Measurements from ENCODE around the gene RAPGEF1. TPM values are rescaled to one million over a fixed set of nuclear protein-coding genes. Genes with fewer than 3 reads are reported as not detected.

The RAPGEF1 gene
- total and polyA plus RNA-seq, 2 of the 13 experiments (the other 11 are each of a cell fraction or from before 2014, with no cell fraction given) = 21.2 to 38.9 TPM

- peak; percentile 51; the same call in 1 of the 2 replicates for TF ChIP-seq PATZ1 (CRISPR knock-in tag; IDR thresholded peaks at IDR 0.05)
- TF ChIP-seq HBP1 (CRISPR knock-in tag; IDR thresholded peaks at IDR 0.05; ENCODE audit: low read depth) = no peak
- TF ChIP-seq ZMYM3 (CRISPR knock-in tag; IDR thresholded peaks at IDR 0.05) = 0 out of 2 replicates have a peak, but pooled peaks have one; percentile 29
- TF ChIP-seq HNRNPLL (IDR thresholded peaks at IDR 0.05; ENCODE audit: low read depth, low read length, poor library complexity, severe bottlenecking) = no peak
- no peak for TF ChIP-seq TCF12 (IDR thresholded peaks at IDR 0.05)
- no peak for TF ChIP-seq TCF12 (CRISPR knock-in tag; IDR thresholded peaks at IDR 0.05)
- TF ChIP-seq HDAC1 (CRISPR knock-in tag; IDR thresholded peaks at IDR 0.05) = no peak
- TF ChIP-seq MATR3 (CRISPR knock-in tag; IDR thresholded peaks at IDR 0.05) = no peak
- TF ChIP-seq ZSCAN12 (CRISPR knock-in tag; IDR thresholded peaks at IDR 0.05) = no peak
- TF ChIP-seq ZNF274 (CRISPR knock-in tag; IDR thresholded peaks at IDR 0.05) = no peak
- no peak for TF ChIP-seq FOXA1 (IDR thresholded peaks at IDR 0.05)
- no peak for TF ChIP-seq FOXA1 (CRISPR knock-in tag; IDR thresholded peaks at IDR 0.05)
- no peak for TF ChIP-seq MYPOP (CRISPR knock-in tag; IDR thresholded peaks at IDR 0.05)
- no peak for TF ChIP-seq EZH2 (conservative IDR thresholded peaks at IDR 0.05; ENCODE audit: low read depth, low read length)
- TF ChIP-seq IKZF4 (CRISPR knock-in tag; IDR thresholded peaks at IDR 0.05; ENCODE audit: borderline replicate concordance, low read depth, not compliant biosample characterization) = no peak
- no peak for TF ChIP-seq THAP7 (CRISPR knock-in tag; IDR thresholded peaks at IDR 0.05)
- TF ChIP-seq NCOR1 (IDR thresholded peaks at IDR 0.05; ENCODE audit: borderline replicate concordance, low read length) = no peak
- no peak for TF ChIP-seq ZNF543 (CRISPR knock-in tag; IDR thresholded peaks at IDR 0.05)
- no peak for TF ChIP-seq ZNF646 (CRISPR knock-in tag; IDR thresholded peaks at IDR 0.05)
These were observed 22.6 kb upstream of the RAPGEF1 start (continued) for GRCh38 chr9:131762356-131762932.
